Activated CD4-positive, CD25-positive, alpha-beta regulatory T cell treated with anti-CD3 and anti-CD28 coated beads, Interleukin-2, amount 50 U/mL, for 16 hours (primary cell): ENCODE data around the gene SIGLEC1.
A peak's percentile ranks its signal among the peaks of the same experiment; 100 is the strongest.

Source experiments
- DNase-seq: peaks from one replicate; pipeline ENCODE4 v3.0.0-alpha.2; 2020; ENCODE audit warnings: low read depth, low spot score

SIGLEC1 gene

DNA sequence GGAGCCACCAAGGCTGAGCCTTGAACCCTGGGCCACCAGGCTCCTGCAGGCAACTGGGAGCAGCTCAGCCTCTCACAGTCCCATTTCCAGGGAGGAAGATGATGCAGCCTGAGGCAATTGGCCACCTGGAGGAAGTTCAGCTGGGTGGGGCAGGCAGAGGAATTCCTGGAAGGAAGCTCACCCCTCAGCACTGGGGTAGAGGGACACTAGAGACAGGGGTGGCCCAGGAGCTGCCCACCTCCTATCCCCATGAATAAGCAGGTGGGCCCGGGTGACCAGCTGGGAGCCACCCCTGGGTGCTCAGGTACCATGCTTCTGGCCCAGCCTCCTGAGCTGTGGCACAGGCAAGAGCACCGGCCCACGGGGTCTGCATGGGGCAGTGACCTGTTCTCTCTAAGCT, 16.5 kb upstream of the SIGLEC1 start:
- DNase-seq: no peak

DNA sequence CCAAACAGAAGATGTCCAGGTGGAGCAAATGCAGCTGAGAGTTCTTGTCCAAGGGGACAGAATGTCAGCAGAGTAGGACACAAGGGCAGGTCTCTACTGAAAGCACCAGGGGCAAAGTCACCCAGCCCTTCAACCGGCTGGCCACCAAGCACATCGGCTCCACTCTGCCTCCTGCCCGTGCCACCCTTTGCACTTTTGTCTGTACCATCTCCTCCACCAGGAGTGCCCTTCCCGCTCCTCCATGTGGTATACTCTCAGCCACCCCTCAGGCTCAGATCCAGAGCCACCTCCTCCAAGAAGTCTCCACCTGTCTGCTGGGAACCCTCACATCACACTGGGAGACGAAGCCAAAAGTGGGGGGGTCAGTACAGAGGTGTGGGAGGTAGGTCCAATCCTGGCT, 16.0 kb upstream of the SIGLEC1 start:
- no peak for DNase-seq

DNA sequence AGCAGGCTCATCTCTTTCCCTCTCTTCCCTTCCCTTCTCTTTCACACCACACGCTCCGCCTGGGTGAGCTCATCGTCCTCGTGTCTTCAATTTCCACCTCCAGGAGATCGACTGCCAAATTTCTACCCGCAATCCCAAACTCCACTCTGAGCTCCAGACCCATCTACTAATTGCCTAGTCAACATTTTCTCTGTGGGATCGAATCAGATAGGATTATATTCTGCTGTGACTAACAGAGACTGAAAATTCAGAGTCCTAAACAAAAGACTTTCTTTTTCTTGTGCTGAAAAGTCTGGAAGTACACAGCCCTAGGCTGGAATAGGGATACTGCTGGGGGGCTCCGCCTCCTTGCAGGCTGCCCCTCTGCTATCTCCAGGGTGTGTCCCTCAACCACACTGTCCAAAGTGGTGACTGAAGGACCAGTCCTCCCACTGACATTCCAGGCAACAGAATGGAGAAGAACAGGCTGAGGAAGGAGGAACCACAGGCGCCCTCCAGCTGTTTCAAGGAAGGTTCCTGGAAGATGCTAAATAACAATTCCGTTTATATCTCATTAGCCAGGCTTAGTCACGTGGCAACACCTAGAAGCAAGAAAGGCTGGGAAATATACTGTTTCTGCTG, 15.1 kb upstream of the SIGLEC1 start:
- DNase-seq: no peak

DNA sequence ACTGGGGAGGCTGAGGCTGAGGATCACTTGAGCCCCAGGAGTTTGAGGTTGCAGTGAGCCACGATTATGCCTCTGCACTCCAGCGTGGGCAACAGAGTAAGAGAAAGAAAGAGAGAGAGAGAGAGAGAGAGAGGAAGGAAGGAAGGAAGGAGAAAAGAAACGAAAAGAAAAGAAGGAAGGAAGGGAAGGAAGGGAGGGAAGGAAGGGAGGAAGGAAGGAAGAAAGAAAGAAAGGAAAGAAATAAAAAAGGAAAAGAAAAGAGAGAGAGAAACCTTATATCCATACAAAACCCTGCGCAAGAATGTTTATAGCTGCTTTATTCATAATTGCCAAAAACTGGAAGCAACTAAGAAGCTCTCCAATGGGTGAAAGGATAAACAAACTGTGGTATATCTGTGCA, 12.0 kb upstream of the SIGLEC1 start:
- DNase-seq: no peak

DNA sequence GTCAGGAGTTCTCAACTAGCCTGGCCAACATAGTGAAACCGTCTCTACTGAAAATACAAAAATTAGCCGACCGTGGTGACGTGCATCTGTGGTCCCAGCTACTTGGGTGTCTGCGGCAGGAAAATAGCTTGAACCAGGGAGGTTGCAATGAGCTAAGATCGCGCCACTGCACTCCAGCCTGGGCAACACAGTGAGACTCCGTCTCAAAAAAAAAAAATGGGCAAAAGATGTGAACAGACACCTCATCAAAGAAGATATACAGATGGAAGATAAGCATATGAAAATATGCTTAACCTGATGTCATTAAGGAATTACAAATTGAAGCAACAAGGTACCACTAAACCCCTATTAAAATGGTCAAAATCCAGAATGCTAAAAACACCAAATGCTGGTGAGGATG, 10.9 kb upstream of the SIGLEC1 start:
- DNase-seq: no peak

DNA sequence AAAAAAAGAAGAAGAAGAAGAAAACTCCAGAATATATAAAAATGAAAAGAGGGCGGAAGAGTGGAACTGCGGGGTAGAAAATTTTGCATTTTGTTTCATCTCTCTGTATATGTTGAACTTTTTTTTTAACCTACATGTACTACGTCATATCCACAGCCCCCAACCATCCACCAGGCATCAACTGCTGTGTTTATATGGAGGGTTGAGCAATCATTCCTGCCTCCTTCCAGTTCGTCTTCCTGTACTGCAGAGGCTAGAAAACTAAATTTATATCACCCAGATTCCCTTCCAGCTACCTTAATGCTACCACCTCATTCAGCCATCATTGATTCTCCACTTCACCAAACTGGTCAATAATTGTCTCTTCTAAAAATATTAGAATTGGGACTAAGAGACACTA, 9.5 kb upstream of the SIGLEC1 start:
- DNase-seq: no peak

DNA sequence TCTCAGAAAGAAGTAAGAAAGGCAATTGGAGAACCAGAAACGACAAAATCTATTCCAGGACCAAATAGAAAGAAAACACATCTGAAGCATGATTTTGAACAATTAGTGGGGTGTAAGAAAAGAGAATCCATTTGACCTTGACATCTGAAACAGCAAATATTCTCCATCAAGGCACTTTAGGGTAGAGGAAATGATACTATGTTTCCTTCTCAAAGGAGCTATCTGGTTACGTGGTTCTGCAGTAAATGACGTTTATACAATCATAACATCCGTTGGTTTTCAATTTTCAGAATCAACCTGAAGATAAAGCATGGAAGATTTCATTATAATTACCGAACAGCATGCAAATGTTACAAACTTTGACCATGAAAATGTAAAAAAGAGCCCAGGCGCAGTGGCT, 8.2 kb upstream of the SIGLEC1 start:
- DNase-seq: no peak

DNA sequence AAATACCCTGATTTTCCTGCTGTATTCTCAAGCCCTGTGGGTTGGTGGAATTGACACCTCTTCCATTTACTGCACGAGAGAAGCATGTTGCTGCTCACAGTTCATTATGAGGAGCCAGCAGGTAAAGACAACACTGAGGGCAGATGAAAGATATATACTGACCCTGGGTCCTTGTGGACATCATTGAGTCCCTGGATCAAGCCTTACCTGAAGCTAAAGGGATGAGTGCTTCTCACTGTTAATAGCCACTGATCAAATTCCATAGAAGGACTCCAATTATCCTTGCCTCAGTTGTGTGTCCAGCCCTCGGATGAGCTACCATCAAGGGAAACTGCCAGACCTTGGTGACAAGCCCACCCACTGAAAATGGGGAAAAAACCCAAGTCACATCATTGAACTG, 7.7 kb upstream of the SIGLEC1 start:
- no peak for DNase-seq

DNA sequence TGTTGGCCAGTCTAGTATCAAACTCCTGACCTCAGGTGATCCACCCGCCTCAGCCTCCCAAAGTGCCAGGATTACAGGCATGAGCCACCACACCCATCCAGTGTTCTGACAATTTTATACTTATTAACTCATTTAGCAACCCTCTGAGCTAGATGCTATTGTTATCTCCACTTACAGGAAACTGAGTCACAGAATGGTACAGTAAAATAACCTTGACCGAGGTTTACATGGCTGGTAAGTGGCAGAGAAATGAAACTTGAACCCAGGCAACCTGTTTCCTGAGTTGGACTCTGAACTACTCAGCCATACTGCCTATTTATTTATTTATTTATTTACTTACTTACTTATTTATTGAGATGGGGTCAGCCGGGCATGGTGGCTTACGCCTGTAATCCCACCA, 6.6 kb upstream of the SIGLEC1 start:
- no peak for DNase-seq

DNA sequence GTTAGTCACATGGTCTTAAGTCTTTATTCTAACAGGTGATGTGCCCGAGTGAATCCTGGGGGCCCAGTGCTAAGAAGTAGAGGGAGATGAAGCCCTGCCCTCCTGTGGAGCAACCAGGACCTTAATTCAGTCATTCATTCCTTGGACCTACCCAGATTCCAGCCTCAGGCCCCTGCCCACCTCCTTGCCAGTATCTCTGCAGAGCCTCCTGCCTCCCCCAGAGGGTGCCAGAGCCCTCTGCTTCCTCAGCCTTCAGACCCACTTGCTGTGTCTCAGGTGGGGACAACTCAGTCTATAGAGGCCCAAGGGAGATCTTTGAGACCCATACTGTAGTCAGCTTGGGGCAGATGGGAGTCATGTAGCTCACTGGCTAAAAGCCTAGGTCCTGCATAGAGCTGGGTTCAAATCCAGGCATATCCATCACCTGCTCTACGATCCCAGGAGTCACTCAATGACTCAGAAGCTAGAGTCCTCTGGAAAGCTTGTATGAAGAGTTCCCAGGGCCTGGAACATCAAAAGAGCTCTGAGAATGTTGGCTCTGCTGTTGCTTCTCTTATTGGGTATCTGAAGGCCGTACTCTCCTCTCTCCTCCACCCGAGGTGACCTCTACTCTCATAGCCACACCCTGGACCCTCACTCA, 3.9 kb upstream of the SIGLEC1 start:
- no peak for DNase-seq

DNA sequence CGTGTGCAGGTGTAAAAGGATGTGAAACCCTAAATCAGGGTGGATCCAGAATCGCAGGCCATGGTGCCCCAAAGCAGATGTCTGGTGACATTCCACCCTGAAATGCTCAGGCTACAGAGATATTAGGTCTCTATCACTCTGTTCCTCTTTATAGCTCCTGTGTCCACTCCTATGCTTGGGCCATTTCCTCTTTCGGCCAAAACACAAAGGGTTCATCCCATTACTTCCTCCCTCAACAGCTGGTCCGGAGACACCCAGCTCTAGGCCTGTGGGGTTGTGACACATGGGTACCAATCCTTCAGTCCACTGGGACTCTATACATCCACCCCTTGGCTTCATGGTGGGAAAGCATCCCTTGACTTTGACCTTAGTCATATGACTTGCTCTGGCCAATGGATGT, 1.7 kb upstream of the SIGLEC1 start:
- DNase-seq: no peak

DNA sequence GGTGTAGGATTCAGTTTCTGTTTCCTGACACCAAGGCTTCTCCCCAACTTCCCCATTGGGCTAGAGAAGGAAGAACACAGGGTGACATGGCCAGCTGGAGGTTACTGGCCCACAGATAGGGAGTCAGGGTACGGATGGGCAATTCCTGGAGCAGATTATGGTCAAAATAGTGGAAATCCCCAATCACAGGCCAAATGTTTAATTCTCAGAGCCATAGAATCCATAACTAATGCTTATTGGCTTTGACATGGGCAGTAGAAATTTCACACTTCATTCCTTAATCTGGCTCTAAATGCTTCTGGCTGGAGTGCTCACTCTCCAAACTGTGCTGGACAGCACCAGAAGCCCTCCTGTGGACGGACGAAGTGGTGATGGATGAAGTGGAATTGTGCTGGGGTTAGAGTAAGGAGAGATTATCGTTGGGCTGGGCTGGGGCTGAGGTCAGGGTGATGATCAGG, 887 bp downstream of the SIGLEC1 start:
- DNase-seq: no peak

DNA sequence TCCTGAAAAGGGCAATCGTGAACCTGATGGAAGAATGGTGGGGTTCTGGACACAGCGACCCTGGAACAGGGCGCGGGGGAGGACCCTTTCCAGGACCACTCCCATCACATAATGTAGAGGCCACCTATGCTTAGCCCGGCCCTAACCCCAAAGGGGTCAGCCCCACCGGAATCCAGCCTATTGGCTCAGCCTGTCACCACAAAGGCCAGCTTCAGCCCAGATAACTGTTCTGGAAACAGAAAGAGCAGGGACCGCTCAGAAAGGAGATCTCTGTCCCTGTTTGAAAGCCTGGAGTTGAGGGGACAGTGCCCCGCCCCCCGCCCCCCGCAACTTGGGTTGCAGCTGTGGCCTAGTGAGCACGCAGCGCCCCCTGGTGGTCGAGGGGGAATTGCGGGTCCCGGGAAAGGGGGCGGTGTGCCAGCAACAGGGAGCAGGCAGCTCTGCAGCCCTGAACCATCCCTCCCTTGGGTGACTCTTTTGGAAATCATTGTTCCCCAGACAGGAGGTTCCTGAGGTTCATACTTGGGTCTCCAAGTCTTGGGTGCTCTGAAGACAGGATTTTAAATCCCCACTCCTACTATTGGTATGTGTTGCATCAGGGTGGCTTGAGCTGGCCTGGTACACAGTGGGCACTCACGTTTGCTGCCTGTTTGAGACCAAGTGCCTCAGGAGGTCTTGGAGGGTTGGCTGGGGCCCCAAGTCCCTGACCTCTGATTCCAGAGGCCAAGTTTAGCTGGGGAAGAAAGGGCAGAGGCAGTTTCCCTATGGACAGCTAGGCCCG, 1.5 kb downstream of the SIGLEC1 start:
- peak; percentile 54 for DNase-seq

DNA sequence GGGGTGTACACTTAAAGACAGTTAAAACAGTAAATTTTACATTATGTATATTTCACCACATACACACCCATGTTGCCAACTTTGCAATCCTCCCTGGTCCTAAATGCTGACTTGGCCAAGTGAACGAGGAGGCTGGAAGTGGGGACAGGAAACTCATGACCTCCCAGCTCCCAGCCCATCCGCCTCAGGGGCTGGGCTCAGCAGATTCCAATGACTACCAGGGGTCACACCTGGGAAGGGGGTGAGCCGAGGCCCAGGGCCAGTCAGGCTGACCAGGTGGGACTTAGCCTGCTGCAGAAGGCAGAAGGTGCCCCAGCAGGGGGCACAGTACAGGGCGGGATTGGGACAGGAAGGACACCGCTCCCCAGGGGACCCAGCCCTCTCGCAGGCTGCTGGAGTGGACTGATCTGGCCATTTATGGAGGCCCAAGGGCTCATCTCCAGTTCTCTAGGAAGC, 2.4 kb downstream of the SIGLEC1 start:
- DNase-seq: no peak

DNA sequence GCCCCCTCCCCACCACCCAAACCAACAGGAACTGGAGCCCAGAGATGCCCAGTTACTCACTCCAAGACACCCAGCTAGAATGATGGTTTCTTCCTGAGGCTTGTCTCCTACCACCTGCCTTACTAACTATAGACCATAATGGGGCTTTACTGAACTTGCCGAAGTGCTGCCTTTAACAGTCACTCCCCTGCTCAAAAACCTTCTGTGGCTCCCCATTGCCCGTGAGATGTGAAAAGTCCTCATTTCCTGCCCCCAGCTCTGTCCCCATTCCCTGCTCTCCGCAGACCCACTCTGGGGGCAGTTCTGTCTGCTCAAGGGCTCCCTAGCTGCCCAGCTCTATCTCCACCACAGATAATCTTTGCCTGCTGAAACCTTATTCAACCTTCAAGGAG, 4.9 kb downstream of the SIGLEC1 start:
- no peak for DNase-seq

DNA sequence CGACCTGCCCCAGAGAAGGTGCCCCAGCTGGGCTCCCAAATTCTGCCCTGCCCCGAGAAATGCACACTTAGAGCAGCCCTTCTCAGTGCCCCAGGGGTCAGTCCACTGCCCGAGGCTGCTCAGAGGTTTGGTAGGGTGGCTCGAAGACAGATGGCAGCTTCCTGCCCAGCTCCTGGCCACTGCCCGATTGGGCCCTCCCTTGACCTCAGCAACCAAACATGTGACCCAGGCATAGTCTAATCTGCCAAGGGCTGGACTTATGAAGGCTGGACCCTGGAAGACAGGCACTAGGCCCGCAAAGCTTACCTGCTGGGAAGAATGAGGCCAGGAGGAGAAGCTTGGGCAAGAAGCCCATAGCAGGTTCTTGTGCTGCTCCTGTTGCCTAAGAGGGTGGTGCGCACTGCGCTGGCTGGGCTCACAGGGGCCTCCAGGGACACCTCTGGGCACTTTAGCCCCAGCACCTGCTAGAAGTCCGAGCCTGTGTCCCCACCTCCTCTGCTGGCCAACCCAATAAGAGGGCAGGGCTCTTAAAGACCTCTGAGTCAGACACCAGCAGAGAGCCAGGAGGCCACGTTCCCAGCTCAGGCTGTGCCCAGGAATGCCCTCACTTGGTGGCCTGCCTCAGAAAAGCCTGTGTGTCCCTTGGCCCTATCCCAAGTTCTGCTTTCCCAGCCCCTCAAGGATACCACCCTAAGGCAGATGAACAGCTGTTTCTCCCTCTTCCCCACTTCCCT, 5.5 kb downstream of the SIGLEC1 start:
- no peak for DNase-seq

DNA sequence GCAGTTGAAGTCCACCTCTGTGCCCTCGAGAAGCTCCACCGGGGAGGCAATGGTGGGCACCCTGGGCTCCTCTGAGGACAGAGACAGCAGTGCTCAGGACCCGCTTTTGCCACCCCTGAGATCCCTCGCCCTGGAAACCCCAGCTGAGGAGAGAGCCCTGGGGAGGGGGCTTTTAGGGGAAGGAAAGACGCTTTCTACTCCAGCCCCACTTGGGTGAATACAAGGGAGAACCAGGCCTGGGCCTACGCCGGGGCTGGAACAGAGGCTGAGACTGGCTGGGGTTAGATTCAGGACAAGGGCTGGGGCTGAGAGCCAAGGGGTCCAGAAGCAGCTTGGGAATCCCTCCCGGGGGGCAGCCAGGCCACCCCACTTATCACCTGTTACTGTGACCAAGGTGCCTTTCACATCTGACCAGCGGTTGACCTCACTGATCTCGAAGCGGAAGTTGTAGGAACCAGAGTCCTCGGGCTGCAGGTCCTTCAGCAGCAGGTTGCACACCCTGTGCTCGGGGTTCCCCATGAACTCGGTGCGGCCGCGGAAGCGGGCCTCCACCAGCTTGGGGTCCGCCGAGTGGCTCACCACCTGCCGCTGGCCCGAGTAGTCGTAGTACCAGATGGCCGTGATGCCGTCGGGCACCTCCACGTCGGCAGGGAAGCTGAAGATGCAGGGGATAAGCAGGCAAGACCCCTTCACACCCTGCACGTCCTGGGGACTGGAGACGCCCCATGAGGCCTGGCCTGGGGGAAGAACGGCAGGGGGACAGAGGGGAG, 6.2 kb downstream of the SIGLEC1 start:
- no peak for DNase-seq

DNA sequence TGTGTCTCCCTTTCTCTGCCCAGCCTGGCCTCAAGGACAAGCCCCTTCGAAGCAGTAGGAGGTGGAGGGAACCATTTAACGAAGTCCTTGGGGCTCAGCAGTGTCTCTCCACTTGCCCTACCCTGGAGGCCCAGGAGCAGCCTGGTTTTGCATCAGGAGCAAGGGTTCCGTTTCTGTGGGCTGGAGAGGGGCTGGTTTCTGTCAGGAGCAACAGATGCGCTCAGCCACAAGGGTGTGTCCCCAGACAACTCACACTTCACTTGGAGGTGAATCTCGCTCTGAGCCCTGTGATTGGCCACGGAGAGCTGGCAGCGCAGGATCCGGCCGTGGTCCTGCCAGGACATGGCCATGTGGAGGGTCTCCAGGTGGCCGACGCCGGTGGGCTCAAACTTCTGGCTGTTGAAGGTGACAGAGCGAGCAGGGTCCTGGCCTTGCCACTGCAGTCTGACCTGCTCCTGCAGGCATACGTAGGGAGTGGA, 6.9 kb downstream of the SIGLEC1 start:
- DNase-seq: no peak

DNA sequence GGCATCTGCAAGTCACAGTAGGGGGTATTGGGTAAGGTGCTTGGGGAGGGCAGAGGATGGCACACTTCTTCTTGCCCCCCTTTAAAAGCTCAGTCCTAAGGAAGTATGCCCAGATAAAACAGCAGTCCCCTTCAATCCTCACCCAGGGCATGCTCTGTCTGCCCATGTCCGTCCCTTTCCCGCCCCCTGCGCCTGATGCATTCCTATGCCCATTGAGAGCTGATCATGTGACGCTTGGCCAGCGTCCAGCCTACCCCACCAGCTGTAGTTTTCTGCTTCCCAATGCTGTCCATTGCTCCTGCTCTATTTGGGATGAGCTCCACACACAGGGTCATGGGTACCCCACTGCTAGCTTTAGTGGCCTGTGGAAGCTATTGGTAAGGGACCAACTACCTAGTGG, 8.3 kb downstream of the SIGLEC1 start:
- DNase-seq: no peak

DNA sequence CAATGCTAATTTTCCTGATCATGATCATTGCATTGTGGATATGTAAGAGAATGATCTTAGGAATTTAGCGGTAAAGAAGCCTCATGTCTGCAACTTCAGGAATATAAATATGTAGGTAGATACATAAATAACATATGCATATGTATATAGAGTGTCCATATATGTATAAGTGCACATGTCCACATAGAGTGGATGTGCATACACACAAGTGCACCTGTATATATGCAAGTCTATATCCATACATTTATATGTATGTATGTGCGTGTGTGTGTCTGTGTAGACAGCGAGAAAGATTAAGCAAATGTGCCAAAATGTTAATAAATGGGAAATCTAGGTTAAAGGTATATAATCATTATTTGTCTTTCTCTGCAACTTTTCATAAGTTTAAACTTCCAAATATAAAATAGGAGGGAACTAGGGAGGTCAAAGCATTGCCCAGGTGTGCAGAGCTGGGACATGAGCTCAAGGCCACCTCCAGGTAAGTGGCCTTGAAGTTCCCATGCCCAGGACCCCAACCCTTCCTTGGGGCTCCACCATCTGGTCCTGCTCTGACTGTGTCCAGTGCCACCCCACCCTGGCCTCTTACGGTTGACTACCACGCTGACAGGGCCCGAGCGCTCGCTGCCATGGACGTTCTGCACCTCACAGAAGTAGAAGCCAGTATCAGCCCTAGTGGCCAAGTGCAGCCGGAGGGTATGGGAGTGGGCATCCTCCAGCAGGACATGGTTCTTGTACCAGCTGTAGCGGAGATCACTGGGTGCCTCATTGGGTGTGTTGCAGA, 9.6 kb downstream of the SIGLEC1 start:
- no peak for DNase-seq
